ENCODE results near the gene CACNB2. TPM values are rescaled to one million over a fixed set of nuclear protein-coding genes. Genes with fewer than 3 reads are reported as not detected.

Gene CACNB2
- total RNA-seq, 2 experiments from 2014 or later = not detected

- no peak overlapping the region for H3K27ac Mint-ChIP-seq
- H3K4me1 Mint-ChIP-seq = no peaks in the 10 kb centered on the region
- CTCF ChIA-PET = no interaction called here
- DNase-seq (no peak), ATAC-seq (no peak)
- H3K27me3 Mint-ChIP-seq = no peaks in the 10 kb centered on the region
- H3K36me3 Mint-ChIP-seq = no peaks in the 10 kb centered on the region
- H3K4me3 Mint-ChIP-seq = no peak overlapping the region
- no peaks in the 10 kb centered on the region for H3K9me3 Mint-ChIP-seq (ENCODE audit: low read depth)
Observed at GRCh38 chr10:18450298-18450697, 310.1 kb downstream of the CACNB2 start.

DNA sequence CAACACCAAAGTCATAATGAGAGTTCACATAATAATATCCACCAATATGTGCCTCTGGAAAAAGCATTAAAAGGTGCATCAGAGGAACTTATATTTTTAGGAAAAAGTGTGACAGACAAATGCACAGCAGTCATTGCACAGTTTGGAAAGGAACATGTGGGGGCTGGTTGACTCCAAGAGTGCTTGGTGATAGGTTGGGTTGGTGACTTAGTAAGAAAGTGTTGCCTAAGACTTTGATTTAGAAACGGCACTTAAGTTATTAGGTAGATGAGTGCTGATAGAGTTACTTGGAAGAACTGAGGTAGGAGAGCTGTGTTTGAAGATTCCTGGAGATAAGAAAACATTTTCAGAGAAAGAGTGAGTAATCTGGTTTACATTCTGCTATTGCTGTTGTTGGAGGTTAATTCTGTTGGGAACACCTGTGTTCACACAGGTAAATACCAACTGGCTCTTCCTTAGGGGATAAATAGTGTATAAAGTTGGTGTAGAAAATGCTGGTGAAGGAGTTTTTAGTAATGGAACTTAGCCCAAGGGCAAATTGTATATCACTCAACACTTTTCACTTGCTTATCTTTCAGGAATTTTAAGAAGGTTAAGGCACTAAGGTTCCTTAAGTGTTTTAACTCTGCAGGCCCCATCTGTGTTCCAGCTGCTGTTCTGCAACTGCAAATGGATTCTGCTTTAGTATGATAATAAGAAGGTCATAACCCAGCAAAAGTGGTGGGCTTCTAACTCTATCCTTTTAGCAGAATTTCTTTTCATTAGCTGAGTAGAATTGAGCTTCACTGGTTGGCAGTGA lies 315.1 kb downstream of the CACNB2 start:
- no peak overlapping the region for H3K27ac Mint-ChIP-seq
- CTCF ChIA-PET = no interaction called here
- H3K9me3 Mint-ChIP-seq (ENCODE audit: low read depth) = no peaks in the 10 kb centered on the region
- no peak overlapping the region for H3K4me3 Mint-ChIP-seq
- ATAC-seq (no peak), DNase-seq (no peak)
- no peaks in the 10 kb centered on the region for H3K27me3 Mint-ChIP-seq
- no peaks in the 10 kb centered on the region for H3K36me3 Mint-ChIP-seq
- H3K4me1 Mint-ChIP-seq = no peaks in the 10 kb centered on the region

GRCh38 chr10:18456984-18457383 lies 316.8 kb downstream of the CACNB2 start:
- H3K4me1 Mint-ChIP-seq = no peaks in the 10 kb centered on the region
- no peak overlapping the region for H3K4me3 Mint-ChIP-seq
- CTCF ChIA-PET = no interaction called here
- DNase-seq (no peak), ATAC-seq (no peak)
- H3K9me3 Mint-ChIP-seq (ENCODE audit: low read depth) = no peaks in the 10 kb centered on the region
- no peaks in the 10 kb centered on the region for H3K27me3 Mint-ChIP-seq
- no peak overlapping the region for H3K27ac Mint-ChIP-seq
- no peaks in the 10 kb centered on the region for H3K36me3 Mint-ChIP-seq

DNA sequence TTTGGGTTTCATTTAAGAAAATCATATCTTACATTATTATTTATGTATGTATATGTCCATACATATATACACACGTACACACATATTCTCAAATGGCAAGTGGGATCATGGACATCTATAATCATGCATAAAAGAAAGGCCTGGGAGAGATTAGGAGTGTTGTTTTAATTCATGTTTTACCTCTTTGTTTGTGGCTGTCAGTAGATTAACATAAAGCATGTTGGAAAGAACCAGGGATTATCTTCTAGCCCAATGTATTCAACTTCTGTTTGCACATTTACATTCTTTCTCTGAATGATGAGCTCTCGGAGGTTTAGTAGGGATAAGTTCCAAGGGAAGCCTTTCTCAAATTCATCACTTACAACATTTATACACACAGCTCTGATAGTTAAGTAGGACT lies 319.8 kb downstream of the CACNB2 start:
- DNase-seq (no peak), ATAC-seq (no peak)
- CTCF ChIA-PET = no interaction called here
- no peaks in the 10 kb centered on the region for H3K27me3 Mint-ChIP-seq
- no peak overlapping the region for H3K27ac Mint-ChIP-seq
- no peak overlapping the region for H3K4me3 Mint-ChIP-seq
- no peaks in the 10 kb centered on the region for H3K36me3 Mint-ChIP-seq
- H3K9me3 Mint-ChIP-seq (ENCODE audit: low read depth) = no peaks in the 10 kb centered on the region
- no peaks in the 10 kb centered on the region for H3K4me1 Mint-ChIP-seq

DNA sequence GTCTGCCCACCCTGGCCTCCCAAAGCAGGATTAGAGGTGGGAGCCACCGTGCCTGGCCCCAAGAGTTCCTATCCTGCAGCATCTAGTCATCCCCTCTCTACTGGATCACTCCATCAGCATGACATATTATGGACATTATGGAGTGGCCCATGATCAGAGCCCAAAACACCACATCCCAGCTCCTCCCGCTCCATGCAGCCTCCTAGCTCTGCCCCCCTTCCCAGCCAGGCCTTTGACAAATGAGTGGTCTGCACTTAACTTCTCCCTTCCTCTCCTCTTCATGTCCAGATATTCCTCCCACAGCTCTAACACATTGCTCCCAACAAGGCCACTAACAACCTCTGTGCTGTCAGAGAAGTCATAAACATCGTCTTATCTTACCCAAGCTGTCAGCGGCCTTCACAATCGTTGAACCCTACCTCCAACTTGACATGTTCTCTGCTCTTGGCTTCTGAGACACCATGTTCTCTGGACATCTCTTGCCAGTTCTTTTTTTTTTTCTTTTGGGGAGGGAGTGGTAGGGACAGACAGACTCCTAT lies 323.5 kb downstream of the CACNB2 start:
- Mint-ChIP-seq H3K9me3 (ENCODE audit: low read depth) (no peaks in the 10 kb centered on the region), H3K36me3 (no peaks in the 10 kb centered on the region), H3K4me3 (no peak overlapping the region), H3K27ac (no peak overlapping the region), H3K4me1 (no peaks in the 10 kb centered on the region), H3K27me3 (no peaks in the 10 kb centered on the region)
- ATAC-seq = no peak
- no peak for DNase-seq
- CTCF ChIA-PET = no interaction called here

DNA sequence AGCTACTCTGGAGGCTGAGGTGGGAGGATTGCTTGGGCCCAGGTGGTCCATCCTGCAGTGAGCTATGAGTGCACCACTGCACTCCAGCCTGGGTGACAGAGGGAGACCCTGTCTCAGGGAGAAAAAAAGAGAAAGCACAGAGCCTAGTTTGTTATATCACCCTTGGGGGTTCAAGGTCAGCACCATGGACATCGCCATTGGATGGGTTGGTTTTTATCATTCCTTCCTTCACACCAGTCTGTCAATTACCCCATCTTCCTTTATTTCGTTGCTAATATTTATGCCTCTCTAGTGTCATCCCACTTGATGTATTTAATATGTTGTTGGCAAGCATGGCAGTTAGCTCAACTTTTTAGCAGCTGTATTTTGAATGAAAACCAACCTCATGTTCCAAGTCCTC lies 328.9 kb downstream of the CACNB2 start:
- no peaks in the 10 kb centered on the region for H3K9me3 Mint-ChIP-seq (ENCODE audit: low read depth)
- DNase-seq (no peak), ATAC-seq (no peak)
- H3K4me1 Mint-ChIP-seq = peaks cover 5% of the 10 kb centered on the region
- H3K27me3 Mint-ChIP-seq = no peaks in the 10 kb centered on the region
- H3K4me3 Mint-ChIP-seq = no peak overlapping the region
- CTCF ChIA-PET = no interaction called here
- H3K36me3 Mint-ChIP-seq = no peaks in the 10 kb centered on the region
- no peak overlapping the region for H3K27ac Mint-ChIP-seq

DNA sequence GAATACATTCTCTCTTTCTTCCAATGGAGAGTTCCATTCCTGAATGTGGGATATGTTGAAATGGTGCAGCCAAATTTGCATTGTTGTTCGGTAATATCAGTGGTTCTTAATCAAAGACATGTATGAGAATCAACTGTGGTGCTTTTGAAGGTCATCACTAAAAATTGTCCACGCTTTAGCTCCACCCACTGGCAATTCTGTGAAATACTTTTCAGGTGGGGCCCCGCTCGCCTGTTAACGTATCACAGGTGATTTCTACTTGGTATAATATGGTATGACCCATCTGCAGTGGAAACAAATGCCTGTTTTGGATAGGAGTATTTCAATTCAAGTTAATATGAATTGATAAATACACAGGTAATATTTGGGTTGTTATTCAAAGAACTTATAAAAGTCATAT lies 332.8 kb downstream of the CACNB2 start:
- Mint-ChIP-seq H3K27me3 (no peaks in the 10 kb centered on the region), H3K36me3 (no peaks in the 10 kb centered on the region), H3K4me1 (peaks cover 7% of the 10 kb centered on the region), H3K4me3 (no peak overlapping the region), H3K9me3 (ENCODE audit: low read depth) (no peaks in the 10 kb centered on the region), H3K27ac (no peak overlapping the region)
- CTCF ChIA-PET = no interaction called here
- ATAC-seq (no peak), DNase-seq (no peak)

DNA sequence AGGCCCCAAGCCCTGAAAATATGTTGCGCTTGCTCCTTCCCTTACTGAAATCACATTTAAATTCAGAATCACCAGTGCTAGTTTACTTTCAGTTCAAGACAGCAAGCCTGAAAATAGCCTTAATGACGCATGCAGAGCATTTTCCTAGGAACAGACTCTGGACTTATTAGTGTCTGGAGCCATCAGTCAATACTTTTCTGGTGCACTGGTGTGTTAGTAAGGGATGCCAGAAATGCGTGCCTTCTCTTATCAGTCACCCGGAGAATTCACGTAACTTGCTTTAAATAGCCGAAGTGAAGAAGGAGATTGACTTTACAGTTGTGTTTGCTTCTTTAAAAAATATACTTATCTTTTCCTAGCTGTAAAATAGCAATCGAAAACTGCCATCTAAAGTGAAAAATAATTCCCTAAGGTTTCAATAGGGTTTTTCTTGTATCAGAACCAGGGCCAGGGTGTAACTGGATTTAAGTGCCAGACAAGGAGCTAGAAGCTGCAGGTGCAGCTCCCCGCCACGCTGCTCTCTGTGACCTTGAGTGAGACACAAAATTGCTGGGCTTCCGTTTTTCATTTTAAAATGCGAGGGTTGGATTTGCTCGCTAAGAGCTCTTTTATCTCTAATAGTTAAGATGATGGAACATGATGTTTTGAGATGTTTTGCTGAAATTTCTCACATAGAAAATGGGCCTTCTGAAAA lies 333.3 kb downstream of the CACNB2 start:
- Mint-ChIP-seq H3K4me3 (no peak overlapping the region), H3K27me3 (no peaks in the 10 kb centered on the region), H3K36me3 (no peaks in the 10 kb centered on the region), H3K4me1 (peaks cover 7% of the 10 kb centered on the region), H3K9me3 (ENCODE audit: low read depth) (no peaks in the 10 kb centered on the region), H3K27ac (no peak overlapping the region)
- DNase-seq (no peak), ATAC-seq (no peak)
- CTCF ChIA-PET = no interaction called here

GRCh38 chr10:18474118-18474455 lies 333.9 kb downstream of the CACNB2 start:
- ATAC-seq = no peak
- Mint-ChIP-seq H3K9me3 (ENCODE audit: low read depth) (no peaks in the 10 kb centered on the region), H3K4me1 (peaks cover 7% of the 10 kb centered on the region), H3K4me3 (no peak overlapping the region), H3K36me3 (no peaks in the 10 kb centered on the region), H3K27ac (no peak overlapping the region), H3K27me3 (no peaks in the 10 kb centered on the region)
- CTCF ChIA-PET = no interaction called here
- DNase-seq = no peak

DNA sequence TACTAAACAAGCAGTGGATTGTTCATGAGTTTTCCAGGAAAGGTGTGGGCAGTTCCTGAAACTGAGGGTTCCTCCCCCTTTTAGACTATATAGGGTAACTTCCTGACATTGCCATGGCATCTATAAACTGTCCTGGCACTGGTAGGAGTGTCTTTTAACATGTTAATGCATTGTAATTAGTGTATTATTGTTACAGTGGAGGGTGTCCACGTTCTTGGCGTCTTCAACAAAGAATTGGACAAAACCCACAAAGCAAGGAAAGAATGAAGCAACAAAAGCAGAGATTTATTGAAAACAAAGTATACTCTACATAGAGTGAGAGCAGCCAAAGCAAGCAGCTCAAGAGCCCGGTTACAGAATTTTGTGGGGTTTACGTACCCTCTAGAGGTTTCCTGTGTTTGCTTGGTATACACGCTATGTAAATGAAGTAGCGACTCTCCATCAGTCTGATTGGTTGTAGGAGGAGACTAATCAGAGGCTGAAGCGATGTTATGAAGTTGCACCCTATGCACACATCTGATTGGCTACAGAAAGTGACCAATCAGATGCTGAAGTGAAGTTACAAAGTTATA lies 335.9 kb downstream of the CACNB2 start:
- peaks cover 7% of the 10 kb centered on the region for H3K4me1 Mint-ChIP-seq
- no peaks in the 10 kb centered on the region for H3K27me3 Mint-ChIP-seq
- CTCF ChIA-PET = no interaction called here
- no peak for DNase-seq
- no peak overlapping the region for H3K4me3 Mint-ChIP-seq
- ATAC-seq = no peak
- H3K27ac Mint-ChIP-seq = no peak overlapping the region
- H3K36me3 Mint-ChIP-seq = no peaks in the 10 kb centered on the region
- no peaks in the 10 kb centered on the region for H3K9me3 Mint-ChIP-seq (ENCODE audit: low read depth)

DNA sequence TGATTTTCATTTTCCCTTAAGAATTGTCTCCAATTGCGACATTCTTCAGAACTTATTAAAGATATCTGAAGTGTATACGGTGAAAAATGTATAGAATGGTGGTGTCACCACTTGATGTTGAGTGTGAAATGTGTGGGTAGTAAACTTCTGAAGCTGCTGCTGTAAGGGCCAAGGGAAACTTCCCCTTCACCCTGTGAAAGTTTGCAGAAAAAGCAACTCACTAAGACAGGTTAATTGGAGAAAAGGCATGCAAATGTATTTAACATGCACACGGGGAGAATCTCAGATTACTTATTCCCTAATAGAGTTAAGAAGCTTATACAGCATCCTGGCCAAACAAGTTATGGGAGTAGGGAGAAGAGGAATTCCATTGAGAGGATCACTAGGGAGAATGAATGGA lies 338.1 kb downstream of the CACNB2 start:
- CTCF ChIA-PET = no interaction called here
- H3K4me3 Mint-ChIP-seq = no peak overlapping the region
- no peak overlapping the region for H3K27ac Mint-ChIP-seq
- peaks cover 2% of the 10 kb centered on the region for H3K4me1 Mint-ChIP-seq
- H3K36me3 Mint-ChIP-seq = no peaks in the 10 kb centered on the region
- no peak for ATAC-seq
- no peaks in the 10 kb centered on the region for H3K27me3 Mint-ChIP-seq
- H3K9me3 Mint-ChIP-seq (ENCODE audit: low read depth) = no peaks in the 10 kb centered on the region
- DNase-seq = no peak

GRCh38 chr10:18479502-18479901 lies 339.3 kb downstream of the CACNB2 start:
- DNase-seq = no peak
- Mint-ChIP-seq H3K4me1 (peaks cover 2% of the 10 kb centered on the region), H3K27me3 (no peaks in the 10 kb centered on the region), H3K9me3 (ENCODE audit: low read depth) (no peaks in the 10 kb centered on the region), H3K27ac (no peak overlapping the region), H3K4me3 (no peak overlapping the region), H3K36me3 (no peaks in the 10 kb centered on the region)
- CTCF ChIA-PET = no interaction called here
- ATAC-seq = no peak

DNA sequence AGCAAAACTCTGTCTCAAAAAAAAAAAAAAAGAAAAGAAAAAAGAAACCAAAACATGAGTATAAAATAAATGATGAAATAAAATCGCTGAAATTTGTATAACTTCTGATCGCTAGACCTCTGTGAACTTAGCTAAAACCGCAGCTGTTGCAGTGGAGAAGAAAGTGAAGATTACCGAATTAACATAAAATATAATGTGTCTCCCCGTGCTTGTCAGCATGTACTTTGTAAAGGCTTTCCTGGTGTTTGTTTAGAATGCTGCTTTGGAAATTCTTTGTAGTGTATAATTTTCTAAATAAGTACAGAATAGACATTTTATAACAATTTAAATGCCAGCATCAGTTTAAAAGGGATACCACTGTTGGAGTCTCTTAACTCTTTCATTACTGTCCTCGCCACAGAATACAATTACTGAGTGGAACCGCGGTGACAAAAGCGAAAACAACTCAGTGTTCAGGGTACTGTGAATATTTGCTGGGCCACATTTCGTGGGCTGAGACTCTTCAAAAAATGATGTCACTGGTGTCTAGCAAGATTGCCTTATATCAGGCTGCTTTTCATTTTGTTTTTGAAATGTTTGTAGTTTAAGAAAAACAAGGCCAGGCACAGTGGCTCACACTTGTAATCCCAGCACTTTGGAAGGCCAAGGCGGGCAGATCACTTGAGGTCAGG lies 343.4 kb downstream of the CACNB2 start:
- ATAC-seq (no peak), DNase-seq (no peak)
- H3K27me3 Mint-ChIP-seq = no peaks in the 10 kb centered on the region
- H3K9me3 Mint-ChIP-seq (ENCODE audit: low read depth) = no peaks in the 10 kb centered on the region
- H3K4me1 Mint-ChIP-seq = no peaks in the 10 kb centered on the region
- H3K4me3 Mint-ChIP-seq = no peak overlapping the region
- CTCF ChIA-PET = no interaction called here
- no peaks in the 10 kb centered on the region for H3K36me3 Mint-ChIP-seq
- H3K27ac Mint-ChIP-seq = no peak overlapping the region

DNA sequence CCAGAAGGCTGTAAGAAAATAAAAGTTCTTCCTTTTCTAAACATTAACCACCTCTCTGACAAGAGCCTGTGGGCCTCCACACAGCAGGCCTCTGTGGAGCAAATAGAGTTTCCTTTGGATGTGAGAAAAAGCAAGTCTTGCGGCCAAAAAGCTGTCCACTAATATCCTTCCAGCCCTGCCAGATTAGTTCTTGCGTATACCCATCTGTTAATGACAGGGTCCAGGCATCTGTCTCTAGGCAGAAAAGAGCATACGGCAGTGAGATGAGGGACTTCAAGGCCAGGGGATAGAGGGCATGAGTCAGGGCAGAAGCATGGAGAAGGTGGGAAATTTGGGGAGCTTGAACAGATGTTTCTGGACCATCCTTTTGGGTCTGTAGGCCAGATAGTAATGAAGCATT lies 346.2 kb downstream of the CACNB2 start:
- CTCF ChIA-PET = no interaction called here
- no peaks in the 10 kb centered on the region for H3K9me3 Mint-ChIP-seq (ENCODE audit: low read depth)
- no peak for ATAC-seq
- no peaks in the 10 kb centered on the region for H3K4me1 Mint-ChIP-seq
- H3K27me3 Mint-ChIP-seq = no peaks in the 10 kb centered on the region
- no peak for DNase-seq
- H3K4me3 Mint-ChIP-seq = no peak overlapping the region
- no peak overlapping the region for H3K27ac Mint-ChIP-seq
- H3K36me3 Mint-ChIP-seq = no peaks in the 10 kb centered on the region
